NCI-H2107 treated with DMSO at 0.1 percent for 48 hours (cell line): ENCODE measurements around the gene PTPRF.
A peak's percentile ranks its signal among the peaks of the same experiment; 100 is the strongest.

Source experiments
- DNase-seq: peaks from one replicate; lab custom pipeline; 2025; ENCODE audit not compliant: unreplicated experiment; lab: John Stamatoyannopoulos, UW

PTPRF gene

DNA sequence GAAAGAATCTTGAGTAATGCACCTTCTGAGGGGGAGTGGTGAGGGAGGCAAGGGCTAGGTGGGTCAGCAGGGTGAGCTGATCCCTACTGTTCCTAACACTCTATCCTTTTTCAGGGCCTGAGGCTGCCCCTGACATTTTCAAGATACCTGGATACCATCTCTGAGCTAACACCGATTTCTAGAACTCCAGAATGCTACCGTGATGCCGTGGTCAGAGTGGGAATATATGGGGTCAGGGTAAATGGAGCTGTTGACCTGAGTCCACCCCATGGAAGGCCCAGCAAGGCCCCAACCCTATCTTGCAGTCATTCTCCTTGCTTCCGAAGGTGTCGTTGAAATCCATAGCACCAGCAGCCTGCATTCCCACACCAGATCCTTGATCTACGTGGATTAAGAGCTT, 18.0 kb upstream of the PTPRF start:
- DNase-seq: no peak

DNA sequence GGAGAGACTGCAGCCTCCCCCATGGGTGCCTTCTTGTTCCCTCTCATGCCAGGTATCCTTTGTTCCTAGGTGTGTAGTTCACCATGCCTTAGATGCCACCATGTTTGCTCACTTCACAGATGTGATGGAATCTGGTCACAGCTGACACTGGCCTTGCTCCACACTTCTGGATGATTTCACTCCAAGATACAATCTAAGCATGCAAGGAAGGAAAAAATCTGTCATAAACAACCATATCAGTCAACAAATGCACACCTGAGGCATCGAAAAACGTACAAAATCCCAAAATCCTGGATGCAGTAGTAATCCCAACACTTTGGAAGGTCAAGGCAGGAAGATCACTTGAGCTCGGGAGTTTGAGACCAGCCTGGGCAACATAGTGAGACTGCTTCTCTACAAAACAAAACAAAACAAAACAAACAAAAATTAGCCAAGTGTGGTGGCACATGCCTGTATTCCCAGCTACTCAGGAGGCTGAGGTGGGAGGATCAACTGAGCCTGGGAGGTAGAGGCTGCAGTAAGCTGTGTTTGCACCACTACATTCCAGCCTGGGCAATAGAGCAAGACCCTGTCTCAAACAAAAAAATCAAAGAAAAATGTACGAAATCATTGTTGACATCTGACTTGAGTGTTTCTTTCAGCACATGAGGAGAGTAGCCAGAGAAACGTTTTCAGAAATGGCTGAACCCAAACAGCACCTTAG, 17.1 kb upstream of the PTPRF start:
- DNase-seq: no peak

DNA sequence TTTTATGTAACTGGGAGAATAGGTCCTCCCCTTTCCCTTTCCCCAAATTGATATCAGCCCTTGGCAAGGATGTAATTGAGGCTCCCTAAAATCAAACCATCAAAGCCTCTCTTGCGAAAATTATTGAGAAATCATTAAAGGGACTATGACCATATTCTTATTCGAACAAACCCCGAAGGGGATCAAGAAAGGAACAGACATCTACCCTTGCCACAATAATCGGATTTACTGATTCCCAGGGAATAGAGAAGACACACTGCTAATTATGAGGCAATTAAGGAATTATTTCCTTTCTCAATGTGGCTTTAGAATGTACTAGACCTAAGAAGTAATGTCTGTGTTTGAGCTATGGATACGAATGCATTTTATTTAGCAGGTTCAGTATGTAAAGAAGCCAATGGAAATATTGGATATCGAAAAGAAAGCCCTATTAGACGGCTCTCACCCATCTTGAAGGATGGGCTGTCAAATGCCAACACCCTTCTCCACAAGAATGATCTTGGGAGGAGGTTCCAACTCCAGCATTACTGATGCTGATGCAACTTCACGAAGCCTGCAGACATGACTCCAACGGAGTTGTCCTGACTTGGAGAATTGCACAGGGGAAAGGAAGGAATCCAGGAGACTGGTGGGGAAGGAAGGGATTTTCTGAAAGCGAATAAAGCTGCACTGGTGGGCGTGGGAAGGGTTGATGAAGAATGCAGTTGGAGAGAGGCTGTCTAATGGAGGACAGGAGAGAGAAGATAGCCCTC, 11.6 kb upstream of the PTPRF start:
- no peak for DNase-seq

DNA sequence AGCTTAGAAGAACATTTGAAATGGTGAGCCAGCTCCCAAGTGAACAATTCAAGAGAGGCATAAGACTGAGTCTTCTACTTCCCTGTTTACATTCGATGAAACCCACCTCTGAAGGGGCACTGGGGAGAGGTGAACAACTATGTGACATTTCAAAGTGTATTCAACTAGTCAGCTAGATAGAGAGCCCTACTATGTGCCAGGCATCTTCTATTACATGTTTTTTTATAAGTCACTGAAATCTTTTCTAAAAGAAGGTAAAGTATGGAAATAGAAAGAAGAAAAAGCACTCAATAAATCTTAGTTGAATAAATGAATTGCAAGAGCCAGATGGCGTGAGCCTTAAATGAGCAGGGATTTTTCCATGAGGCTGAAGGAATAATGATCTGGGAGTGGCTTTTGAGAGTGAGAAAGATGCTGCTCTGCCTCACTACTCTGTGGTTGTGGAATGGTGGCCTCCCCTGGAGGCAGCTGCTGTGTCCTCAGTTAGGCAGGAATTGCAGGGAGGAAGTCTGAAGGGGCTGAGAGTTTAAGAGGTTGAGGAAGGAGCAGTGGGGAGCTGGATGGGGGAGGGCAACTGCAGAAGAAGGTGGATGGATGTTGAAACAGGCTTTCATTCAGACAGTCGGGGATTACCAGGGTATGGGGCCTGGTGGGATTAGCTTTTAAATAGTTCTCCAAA, 10.4 kb upstream of the PTPRF start:
- no peak for DNase-seq

DNA sequence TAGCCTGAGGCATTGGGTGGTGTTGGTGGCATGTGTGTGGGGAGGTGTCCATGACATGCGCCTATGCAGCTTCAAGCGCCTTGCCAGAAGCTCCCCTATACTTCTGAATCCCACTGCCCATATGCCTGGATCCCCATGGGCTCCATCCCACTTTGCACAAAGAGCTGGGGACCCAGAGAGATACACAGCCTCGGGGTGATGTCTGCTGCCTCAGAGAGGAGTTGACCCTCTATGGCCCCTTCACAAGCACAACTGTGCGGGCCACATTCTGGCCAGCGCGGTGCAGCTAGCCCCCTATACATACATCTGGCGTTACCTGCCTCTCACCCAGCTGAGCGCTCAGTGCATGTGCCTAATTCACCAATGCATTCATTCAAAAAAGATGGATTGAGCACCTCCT, 9.6 kb upstream of the PTPRF start:
- no peak for DNase-seq

DNA sequence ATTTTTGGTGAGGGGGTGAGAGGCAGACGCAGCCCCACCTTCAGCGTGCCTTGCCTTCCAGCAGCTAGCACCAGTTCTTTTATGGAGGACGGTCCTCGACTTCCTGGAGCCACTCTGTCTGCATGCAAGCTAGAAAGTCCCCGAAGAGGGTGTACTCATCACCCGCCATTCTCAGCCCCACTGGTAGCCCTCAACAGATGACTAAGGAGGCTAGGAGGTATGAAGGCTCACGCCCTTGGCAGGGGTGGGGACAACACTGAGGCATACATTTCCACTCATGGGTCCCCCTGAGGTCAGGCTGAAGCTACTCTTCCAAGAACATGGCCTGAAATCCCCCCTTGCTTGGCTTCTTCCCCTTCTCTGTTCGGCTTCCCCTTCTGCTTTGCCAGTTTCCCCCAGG, 8.9 kb upstream of the PTPRF start:
- DNase-seq: no peak

DNA sequence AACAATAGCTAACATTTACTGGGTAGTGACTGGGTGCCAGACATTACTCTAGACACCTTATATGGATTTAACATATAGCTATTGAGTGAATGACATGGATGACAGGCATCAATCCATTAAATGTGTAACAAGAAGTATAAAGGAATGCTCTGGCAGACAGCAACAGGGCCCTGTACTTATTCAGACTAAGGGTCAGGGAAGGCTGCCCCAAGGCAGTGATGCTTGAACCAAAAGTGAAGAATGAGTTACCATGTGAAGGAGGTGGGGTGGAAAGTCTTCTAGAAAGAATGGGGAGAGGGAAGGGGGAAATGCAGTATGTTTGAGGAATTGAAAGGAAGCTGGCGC, 8.3 kb upstream of the PTPRF start:
- no peak for DNase-seq

DNA sequence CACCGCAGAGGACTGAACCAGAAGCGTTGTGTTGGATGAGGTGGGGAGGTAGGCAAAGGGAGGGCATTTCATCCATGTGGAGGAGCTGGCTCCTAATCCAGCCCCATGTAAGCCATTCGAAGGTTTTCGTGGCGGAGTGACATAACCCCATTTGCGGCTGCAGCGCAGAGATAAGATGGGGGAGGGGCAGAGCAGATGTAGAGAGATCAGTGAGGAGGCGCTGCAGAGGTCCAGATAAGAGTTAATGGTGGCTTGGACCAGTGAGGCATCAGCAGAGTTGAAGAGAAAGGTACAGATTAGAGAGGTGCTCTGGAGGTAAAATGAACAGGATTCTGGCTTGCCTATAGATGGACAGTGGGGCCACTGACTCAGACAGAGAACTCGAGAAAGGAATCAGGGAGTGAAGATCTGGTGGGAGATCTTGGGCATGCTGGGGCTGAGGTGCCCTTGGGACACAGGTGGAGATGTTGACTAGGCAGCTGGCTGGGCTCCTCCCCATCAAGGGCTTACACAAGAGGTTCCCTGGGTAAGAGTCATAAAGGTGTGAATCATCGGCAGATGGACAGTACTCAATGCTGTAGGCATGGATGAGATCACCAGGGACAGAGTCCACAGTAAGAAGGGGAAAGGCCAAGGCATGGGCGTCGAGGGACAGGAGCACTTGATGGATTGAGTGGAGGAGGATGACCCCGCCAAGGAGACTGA, 7.8 kb upstream of the PTPRF start:
- DNase-seq: no peak

DNA sequence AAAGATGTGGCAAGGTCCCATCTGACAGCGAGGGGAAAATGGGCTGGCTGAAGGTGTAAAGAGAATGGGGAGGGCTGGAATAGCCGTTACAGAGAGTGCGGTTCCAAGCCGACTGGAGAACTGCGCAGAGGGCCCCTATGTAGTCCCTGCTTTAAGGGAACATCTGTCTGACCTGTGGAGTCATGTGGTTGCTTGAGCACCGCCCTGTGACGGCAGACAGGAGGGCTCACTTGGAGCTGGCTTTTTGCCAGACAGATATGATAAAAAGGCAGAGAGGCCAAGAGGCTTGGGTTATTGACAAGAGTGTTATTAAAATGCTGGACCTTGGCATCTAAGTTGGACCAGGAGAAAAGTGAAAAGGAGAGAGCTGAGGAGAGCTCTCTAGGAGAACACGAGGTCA, 5.9 kb upstream of the PTPRF start:
- no peak for DNase-seq

DNA sequence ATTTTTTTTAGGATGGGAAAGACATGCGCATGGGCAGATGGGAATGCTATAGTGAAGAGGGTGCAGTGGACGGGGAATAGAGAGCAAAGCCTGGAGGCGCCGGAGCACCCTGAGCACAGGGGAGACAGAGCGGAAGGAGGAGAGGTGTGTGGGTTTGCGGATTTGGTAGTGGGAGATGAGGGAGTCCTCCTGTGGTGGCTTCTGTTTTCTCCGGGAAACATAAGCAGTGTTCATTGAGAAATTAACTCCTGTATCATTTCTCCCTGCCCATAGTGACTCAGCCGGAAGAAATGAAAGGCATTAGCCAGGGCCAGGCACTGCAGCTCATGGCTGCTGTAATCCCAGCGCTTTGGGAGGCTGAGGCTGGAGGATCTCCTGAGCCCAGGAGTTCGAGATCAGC, 4.7 kb upstream of the PTPRF start:
- no peak for DNase-seq

DNA sequence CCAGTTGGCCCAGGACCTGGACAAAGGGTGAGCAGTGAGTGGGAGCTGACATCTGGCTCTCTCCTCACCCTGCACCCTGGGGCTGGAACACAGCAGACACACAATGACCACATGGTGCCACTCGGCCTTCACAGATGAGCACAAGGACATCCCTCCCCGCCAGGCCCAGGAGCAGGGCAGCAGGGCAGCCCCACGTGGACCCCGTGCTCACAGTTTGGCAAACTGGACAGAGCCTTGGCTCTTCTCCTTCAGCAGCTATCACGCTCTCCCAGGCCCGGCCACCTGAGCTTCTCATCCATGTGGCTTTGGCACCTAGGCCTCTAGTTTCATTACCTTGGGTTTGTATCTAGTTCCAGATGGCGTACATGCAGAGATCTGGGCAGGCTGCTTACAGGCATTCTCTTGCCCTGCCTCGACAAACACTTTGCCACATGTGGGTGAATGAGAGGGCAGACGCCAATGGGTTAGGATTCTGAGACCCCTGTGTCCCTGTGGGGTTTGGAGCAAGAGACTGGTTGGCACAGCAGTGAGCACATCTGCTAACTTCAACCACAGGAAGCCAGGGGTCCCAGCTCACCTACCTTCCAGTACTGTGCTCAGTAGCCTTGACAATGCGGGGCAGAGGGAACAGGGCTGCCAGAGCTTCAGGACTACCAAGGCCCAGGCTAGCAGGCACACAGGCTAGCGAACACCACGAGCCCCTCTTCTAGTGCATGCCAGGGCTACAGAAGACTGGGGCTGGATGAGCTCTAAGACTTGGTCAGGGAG, 3.4 kb upstream of the PTPRF start:
- DNase-seq: no peak

DNA sequence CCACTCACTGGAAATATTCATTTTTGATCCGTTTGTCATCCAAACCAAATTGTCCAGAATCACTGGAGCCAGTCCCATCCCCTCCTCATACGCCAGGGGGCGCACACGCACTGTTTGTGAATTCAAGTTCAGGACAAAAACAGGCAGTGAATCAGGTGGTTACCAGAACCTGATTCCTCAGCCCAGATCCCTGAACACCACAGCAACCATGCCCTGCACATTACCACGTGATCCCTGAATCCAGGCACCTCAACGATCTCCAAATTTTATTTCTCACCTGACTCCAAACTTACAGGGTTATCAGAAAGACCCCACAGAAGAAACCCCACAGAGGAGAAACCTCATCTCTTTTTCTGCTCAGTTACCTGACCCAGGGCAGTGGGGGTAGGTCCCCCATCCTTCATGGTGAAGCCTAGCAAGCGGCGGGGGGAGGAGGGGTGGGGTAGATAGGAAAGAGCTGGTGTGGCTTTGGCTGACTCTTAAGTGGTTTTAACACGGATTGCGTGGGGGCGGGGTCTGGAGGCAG, 1.4 kb upstream of the PTPRF start:
- DNase-seq: peak; percentile 92

DNA sequence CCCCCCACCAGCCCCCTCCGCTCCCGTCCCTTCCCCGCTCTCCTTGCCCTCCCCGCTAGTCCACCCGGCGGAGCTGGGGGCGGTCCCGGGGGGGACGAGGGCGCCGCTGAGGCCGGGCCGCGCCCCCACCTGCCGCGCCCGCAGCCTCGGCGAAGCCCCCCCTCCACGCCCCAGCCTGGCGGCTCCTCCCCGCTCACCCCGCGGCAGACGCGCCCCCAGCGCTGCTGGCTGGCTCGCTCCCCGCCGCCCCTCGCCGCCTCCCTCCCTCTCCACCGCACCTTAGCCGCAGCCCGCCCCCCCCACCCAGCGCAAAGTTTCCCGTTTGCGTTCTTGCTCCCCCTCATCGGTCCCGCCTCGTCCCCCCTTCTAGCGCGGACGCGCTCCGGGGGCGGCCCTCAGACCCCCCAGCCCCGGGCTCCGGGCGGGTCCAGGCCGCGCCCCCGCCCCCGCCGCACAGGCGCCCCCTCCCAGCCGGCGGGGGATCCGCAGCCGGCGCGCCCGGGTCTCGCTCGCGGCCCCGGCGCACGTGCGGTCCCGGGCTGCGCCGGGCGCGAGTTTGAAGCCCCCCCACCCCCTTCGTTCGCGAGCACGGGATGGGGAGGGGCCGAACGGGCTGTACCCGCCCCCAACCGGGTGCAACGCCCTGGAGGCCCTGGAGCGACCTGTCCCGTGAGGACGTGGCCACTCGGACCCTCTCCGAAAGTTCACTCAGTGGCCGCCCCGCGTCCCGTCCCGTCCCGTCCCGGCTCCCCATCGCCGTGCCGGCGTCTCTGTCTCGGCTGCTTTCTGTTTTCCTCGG, 623 bp downstream of the PTPRF start:
- no peak for DNase-seq

DNA sequence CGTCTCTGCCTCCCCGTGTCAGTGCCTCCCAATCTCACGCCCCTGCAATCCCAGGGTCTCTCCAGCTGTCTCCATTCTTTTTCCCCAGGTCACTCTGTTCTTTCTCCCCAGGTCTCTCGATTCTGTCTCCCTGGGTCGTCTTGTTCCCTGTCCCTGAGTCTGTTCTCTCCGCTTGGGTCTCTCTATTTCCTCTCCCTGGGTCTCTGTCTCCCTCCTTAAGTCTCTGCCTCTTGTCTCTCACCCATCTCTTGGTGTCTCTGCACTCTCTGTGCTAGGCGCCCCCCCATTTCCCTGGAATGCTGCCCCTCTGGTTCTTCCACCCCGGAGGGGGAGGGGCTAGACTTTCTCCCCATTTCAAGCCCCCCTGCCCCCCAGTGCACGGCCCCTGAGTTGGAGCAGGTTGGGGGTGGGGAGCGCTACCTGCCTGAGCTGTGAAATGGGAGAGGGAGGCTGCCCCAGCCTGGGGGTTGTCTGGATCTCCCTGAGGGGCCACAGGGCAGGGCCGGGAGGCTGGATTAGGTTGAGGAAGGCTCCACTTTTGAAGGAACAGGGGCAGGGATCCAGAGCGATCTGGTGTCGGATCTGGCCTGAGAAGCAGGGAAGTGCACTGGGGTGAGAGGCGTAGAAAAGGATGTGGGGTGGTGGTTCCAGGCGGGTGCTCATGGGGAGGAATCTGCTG, 1.4 kb downstream of the PTPRF start:
- DNase-seq: no peak

DNA sequence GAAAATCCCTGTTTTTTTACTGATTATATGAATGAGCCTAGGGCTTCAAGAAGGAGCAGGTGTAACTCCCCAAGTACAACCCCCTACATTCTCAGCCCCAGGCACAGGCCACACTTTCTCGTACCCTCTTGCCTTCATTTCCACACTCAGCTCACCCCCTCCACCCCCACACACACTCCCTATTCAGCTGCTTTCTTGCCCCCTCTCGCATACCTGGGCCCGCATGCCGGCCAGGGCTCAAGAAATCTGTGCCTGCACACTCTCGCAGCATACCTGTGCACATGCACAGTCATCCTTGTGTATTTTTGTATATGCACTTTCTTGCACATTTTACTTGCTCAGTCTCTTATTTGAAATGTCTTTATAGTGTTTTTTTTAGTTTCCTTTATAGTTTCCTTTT, 2.0 kb downstream of the PTPRF start:
- DNase-seq: no peak

DNA sequence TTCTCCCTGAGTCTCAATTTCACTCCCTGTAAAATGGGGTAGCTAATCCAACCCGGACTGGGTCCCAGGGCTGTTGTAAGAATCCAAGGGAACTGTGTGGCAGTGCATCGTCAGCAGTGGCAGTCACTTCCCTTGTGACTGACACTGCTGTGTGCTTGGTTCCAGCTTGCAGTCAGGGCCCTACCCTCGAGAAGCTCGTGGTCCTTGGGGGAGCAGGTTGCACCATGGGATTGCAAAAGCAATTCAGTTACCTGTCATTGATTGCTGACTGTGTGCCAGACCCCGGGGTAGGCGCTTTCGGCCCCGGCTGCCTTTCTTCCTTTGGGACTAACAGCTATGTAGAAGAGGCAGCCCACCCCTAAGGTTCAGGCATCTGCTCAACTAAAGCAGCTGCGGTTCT, 2.9 kb downstream of the PTPRF start:
- DNase-seq: no peak

DNA sequence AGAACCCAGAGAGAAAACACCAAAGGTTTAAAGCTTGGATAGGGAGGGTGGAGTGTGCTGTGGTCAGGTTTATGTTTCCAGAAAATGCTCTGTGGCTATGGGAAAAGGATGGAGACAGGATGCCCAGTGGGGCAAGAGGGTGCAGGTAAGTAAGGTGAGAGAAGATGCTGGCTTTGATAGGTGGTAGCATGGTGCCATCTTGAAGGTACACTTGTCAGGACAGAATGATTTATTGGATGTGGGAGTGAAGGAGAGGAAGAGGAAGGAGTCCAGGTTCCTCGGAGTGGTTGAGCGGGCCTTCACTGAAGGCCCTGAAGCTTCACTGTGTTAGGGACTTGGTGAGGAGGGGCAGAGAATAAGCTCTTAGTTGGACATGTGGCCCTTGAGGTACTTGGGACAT, 3.6 kb downstream of the PTPRF start:
- DNase-seq: no peak

DNA sequence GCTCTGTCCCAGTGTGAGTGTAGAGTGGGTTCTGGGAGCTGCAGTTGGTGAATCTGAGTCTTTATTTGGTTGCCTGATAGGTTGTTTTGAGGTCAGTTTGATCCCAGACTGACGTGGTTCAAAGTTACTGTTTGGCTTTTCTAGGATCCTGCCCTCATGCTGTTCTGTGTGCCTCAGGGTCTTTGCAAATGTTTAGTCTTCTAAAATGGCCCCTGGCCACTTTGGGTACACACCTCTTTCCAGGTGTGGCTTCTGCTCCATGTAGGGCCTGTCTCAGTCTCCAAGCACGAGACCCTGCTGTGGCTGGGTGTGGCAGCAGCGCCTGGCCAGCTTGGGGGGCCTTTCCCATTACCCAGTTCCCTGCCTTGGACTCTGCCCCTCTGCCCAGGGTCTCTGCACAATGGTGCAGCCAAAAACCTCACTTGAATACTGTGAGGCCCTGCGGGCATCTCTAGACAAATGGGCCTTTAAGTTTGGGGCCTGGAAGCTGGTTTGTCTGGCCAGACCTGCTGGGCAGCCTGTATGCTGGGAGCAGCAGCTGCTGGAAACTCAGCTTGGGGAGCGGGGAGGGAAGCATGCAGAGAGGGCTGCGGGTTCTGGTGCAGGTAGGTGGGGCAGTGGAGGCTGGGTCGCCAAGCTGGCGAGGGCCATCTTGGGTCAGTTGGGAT, 5.6 kb downstream of the PTPRF start:
- DNase-seq: no peak

DNA sequence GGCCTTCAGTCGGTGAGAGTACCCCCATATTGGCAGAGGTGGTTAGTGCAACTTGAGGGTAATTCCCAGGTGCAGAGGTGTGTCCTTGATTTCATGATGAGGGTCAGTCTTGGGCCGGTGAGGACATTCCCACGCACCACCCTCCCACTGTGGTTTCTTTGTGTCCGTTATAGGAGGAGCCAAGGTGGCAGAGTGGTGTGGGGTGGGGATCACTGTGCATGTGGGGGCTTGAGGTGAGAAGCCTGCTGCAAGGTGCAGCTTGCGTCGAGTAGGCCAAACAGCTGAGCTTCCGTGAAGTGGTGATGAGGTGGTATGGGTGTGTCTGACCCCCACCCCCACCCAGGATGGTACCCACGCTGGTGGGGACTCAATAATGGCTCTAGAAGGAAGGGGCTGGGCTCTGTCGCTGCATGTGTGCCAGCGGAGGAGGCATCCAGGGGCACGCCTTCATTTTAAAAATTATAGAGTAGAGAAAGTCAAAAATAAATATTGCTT, 6.2 kb downstream of the PTPRF start:
- no peak for DNase-seq
